K562 (cell line): Measurements from ENCODE around the gene DDX5. TPM values are rescaled to one million over a fixed set of nuclear protein-coding genes. Genes with fewer than 3 reads are reported as not detected.

Experiments
- ATF7 ChIP-seq: fragments of 450-650 bp; IDR thresholded peaks from 2 replicates; pipeline ENCODE4 v1.7.1; 2014; ENCODE audit warnings: mild to moderate bottlenecking, moderate library complexity
- CBFA2T2 ChIP-seq: fragments of 450-650 bp; conservative IDR thresholded peaks from 2 replicates; pipeline ENCODE4 v1.6.1; 2017; ENCODE audit warnings: mild to moderate bottlenecking
- ESRRB ChIP-seq: fragments of 250-450 bp; sonication (Bioruptor Pico); IDR thresholded peaks from 2 replicates; pipeline ENCODE4 v1.5.0; 2020; ENCODE audit warnings: mild to moderate bottlenecking, moderate library complexity, borderline replicate concordance
- GTF2A2 ChIP-seq: IDR thresholded peaks from 2 replicates; pipeline ENCODE4 v1.6.1; 2016; ENCODE audit warnings: mild to moderate bottlenecking, missing genetic modification characterization, missing compliant biosample characterization
- HDAC1 ChIP-seq, 2 experiments: fragments of 450-650 bp; IDR thresholded peaks; 2 replicates each; pipeline ENCODE4 v1.6.1; 2016 to 2017; ENCODE audit warnings: inconsistent platforms in 1 of 2, mild to moderate bottlenecking in 1 of 2, moderate library complexity in 1 of 2
- HDAC8 ChIP-seq: fragments of 450-650 bp; IDR thresholded peaks from 2 replicates; pipeline ENCODE4 v1.6.1; 2016; ENCODE audit warnings: mild to moderate bottlenecking, missing genetic modification characterization, moderate library complexity, missing compliant biosample characterization
- KDM4B ChIP-seq, 2 experiments: fragments of 450-650 bp in 1 of 2; sonication (generic) in 1 of 2; IDR thresholded peaks; 2 replicates each; pipeline ENCODE4 v1.6.1; 2016 to 2017; ENCODE audit warnings: borderline replicate concordance in 2 of 2, antibody characterized with exemption in 1 of 2, low read depth in 1 of 2, mild to moderate bottlenecking in 1 of 2
- NONO ChIP-seq, 2 experiments: fragments of 200-400 bp in 1 of 2; fragments of 450-650 bp in 1 of 2; formaldehyde crosslinking in 1 of 2; IDR thresholded peaks; 2 replicates each; pipeline ENCODE4 v1.6.1; 2017; ENCODE audit warnings: low read depth in 2 of 2, mild to moderate bottlenecking in 2 of 2, moderate library complexity in 2 of 2, low read length in 1 of 2
- PURB ChIP-seq: sonication (generic); formaldehyde crosslinking; IDR thresholded peaks from 2 replicates; pipeline ENCODE4 v1.9.0; 2021; ENCODE audit warnings: low read depth, mild to moderate bottlenecking, missing genetic modification reagents
- RBM14 ChIP-seq: fragments of 200-400 bp; formaldehyde crosslinking; IDR thresholded peaks from 2 replicates; pipeline ENCODE4 v1.6.1; 2018; ENCODE audit warnings: low read depth, mild to moderate bottlenecking, low read length, moderate library complexity, borderline replicate concordance; ENCODE audit not compliant: insufficient read depth
- SIRT6 ChIP-seq: IDR thresholded peaks from one replicate; pipeline ENCODE4 v1.6.1; 2012; ENCODE audit warnings: low read depth, mild to moderate bottlenecking, control low read depth, inconsistent platforms, low read length, moderate library complexity
- SREBF2 ChIP-seq: sonication (generic); formaldehyde crosslinking; IDR thresholded peaks from 2 replicates; pipeline ENCODE4 v1.4.0; 2020; ENCODE audit warnings: mild to moderate bottlenecking, missing genetic modification reagents
- TAF9B ChIP-seq: fragments of 450-650 bp; IDR thresholded peaks from 2 replicates; pipeline ENCODE4 v1.6.1; 2018; ENCODE audit warnings: mild to moderate bottlenecking; ENCODE audit not compliant: partially characterized antibody
- XRCC4 ChIP-seq: IDR thresholded peaks from one replicate; pipeline ENCODE4 v1.6.1; 2011; ENCODE audit not compliant: insufficient read depth, insufficient read length; ENCODE audit errors: extremely low read depth
- YBX1 ChIP-seq: fragments of 450-650 bp; IDR thresholded peaks from 2 replicates; pipeline ENCODE4 v1.7.1; 2016; ENCODE audit warnings: mild to moderate bottlenecking
- ZNF140 ChIP-seq: fragments of 250-450 bp; sonication (Bioruptor Pico); IDR thresholded peaks from 2 replicates; pipeline ENCODE4 v1.8.0; 2021; ENCODE audit warnings: moderate library complexity, mild to moderate bottlenecking, inconsistent platforms
- ZNF263 ChIP-seq: sonication (generic); formaldehyde crosslinking; IDR thresholded peaks from 2 replicates; pipeline ENCODE4 v1.8.0; 2022; ENCODE audit warnings: mild to moderate bottlenecking, missing genetic modification reagents, borderline replicate concordance
- ZNF436 ChIP-seq: fragments of 250-450, 450-650 bp; sonication (Bioruptor Pico); formaldehyde crosslinking; IDR thresholded peaks from 2 replicates; pipeline ENCODE4 v1.7.0; 2020; ENCODE audit warnings: mild to moderate bottlenecking
- ZNF445 ChIP-seq: fragments of 250-450 bp; sonication (Bioruptor Pico); IDR thresholded peaks from 2 replicates; pipeline ENCODE4 v1.4.0; 2020; ENCODE audit warnings: low read depth, mild to moderate bottlenecking, moderate library complexity
- ZNF707 ChIP-seq: fragments of 250-450 bp; sonication (Bioruptor Pico); conservative IDR thresholded peaks from 2 replicates; pipeline ENCODE4 v1.8.0; 2022; ENCODE audit warnings: inconsistent platforms, mild to moderate bottlenecking, moderate library complexity
- polyA plus RNA-seq, 8 experiments: library from polyadenylated mRNA; depleted of rRNA in 4 of 8; stranded (reverse) in 5 of 8; unstranded in 3 of 8; fragments of >200 nt; fragmentation: Nextera tagmentation in 2 of 8; fragmentation: Illumina TruSeq in 1 of 8; extraction: Ambion mirVana in 2 of 8; extraction: Trizol in 1 of 8; gene quantifications; 2 replicates each; pipeline versions ENCODE4 v1.2.1 to v1.2.3, GENCODE V29; 2011 to 2014; ENCODE audit warnings: inconsistent platforms in 1 of 8, missing spikeins in 1 of 8
- total RNA-seq, 7 experiments: library from RNA; depleted of rRNA in 6 of 7; stranded (reverse); fragments of >200 nt in 6 of 7; fragmentation: Illumina TruSeq in 2 of 7; extraction: Trizol in 2 of 7; gene quantifications; 2 replicates each; pipeline versions ENCODE4 v1.2.1 to v1.2.3, GENCODE V29; 2011 to 2021; ENCODE audit warnings: low replicate concordance in 1 of 7
- TF ChIP-seq, protein P1 (sequence below): fragments of 150-350 bp; conservative IDR thresholded peaks from 2 replicates; pipeline ENCODE4 v1.6.1; 2014; ENCODE audit warnings: low read length
- TF ChIP-seq, protein P2 (sequence below), 2 experiments: fragments of 450-650 bp; conservative IDR thresholded peaks; 2 replicates each; pipeline ENCODE4 v1.6.1; 2017; ENCODE audit warnings: mild to moderate bottlenecking in 2 of 2, moderate library complexity in 2 of 2
- TF ChIP-seq, protein P3 (sequence below): fragments of 450-650 bp; formaldehyde crosslinking; conservative IDR thresholded peaks from 2 replicates; pipeline ENCODE4 v1.4.0; 2022; ENCODE audit warnings: mild to moderate bottlenecking, missing genetic modification characterization

DDX5 gene
- total and polyA plus RNA-seq, 9 of the 15 experiments (the other 6 are each of a cell fraction or from before 2014, with no cell fraction given), result 306 to 1,639 (median 604) TPM

DNA sequence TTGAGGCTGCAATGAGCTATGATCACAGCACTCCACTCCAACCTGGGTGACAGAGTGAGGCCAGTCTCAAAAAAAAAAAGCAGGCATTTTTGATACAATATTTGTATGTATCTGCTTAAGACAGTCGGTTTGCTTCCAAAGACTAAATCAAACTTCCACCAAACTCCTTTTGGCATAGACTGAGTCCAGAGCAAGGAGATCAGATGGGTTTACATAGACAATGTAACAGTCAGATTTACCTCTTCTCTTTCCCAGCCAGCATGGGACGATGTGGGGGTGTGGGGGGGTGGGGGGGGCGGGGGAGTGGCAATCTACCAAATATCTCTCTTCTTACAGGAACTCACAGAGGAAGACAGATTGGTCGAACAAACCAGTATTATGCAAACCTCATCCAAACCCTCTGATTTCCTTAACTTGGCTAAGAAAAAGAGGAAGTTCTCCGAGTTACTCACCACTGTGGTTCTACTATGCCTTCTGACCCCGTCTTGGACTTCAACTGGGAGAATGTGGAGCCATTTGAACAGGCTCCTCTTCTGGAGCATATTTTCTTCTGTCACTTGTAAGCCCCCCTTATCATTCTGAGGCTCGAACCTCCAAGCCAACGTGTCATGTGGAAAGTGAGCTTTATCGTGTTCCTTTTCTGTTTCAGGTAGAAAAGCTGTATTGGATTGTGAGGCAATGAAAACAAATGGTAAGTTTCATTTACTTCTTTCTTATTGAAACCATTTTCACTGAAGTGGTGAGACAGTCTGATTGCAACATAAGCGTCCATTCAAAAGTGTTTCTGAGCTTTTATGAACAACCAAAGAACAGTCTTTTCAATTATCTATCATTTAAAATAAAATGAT, 57.2 kb downstream of the DDX5 start, which contains the start of gene MILR1 (continued):
- TF ChIP-seq, protein P1, sequence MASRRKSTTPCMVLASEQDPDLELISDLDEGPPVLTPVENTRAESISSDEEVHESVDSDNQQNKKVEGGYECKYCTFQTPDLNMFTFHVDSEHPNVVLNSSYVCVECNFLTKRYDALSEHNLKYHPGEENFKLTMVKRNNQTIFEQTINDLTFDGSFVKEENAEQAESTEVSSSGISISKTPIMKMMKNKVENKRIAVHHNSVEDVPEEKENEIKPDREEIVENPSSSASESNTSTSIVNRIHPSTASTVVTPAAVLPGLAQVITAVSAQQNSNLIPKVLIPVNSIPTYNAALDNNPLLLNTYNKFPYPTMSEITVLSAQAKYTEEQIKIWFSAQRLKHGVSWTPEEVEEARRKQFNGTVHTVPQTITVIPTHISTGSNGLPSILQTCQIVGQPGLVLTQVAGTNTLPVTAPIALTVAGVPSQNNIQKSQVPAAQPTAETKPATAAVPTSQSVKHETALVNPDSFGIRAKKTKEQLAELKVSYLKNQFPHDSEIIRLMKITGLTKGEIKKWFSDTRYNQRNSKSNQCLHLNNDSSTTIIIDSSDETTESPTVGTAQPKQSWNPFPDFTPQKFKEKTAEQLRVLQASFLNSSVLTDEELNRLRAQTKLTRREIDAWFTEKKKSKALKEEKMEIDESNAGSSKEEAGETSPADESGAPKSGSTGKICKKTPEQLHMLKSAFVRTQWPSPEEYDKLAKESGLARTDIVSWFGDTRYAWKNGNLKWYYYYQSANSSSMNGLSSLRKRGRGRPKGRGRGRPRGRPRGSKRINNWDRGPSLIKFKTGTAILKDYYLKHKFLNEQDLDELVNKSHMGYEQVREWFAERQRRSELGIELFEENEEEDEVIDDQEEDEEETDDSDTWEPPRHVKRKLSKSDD, result no peak
- TF ChIP-seq PURB (CRISPR knock-in tag), result no peak
- TF ChIP-seq, protein P2, sequence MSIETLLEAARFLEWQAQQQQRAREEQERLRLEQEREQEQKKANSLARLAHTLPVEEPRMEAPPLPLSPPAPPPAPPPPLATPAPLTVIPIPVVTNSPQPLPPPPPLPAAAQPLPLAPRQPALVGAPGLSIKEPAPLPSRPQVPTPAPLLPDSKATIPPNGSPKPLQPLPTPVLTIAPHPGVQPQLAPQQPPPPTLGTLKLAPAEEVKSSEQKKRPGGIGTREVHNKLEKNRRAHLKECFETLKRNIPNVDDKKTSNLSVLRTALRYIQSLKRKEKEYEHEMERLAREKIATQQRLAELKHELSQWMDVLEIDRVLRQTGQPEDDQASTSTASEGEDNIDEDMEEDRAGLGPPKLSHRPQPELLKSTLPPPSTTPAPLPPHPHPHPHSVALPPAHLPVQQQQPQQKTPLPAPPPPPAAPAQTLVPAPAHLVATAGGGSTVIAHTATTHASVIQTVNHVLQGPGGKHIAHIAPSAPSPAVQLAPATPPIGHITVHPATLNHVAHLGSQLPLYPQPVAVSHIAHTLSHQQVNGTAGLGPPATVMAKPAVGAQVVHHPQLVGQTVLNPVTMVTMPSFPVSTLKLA (conservative IDR thresholded peaks at IDR 0.05), result peak in 1 of 2 experiments; percentile 39; a peak in 1 of 4 replicates
- TF ChIP-seq, protein P3, sequence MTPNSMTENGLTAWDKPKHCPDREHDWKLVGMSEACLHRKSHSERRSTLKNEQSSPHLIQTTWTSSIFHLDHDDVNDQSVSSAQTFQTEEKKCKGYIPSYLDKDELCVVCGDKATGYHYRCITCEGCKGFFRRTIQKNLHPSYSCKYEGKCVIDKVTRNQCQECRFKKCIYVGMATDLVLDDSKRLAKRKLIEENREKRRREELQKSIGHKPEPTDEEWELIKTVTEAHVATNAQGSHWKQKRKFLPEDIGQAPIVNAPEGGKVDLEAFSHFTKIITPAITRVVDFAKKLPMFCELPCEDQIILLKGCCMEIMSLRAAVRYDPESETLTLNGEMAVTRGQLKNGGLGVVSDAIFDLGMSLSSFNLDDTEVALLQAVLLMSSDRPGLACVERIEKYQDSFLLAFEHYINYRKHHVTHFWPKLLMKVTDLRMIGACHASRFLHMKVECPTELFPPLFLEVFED, result no peak
- TF ChIP-seq GTF2A2 (tag), result no peak
- TF ChIP-seq YBX1, result no peak
- no peak for TF ChIP-seq KDM4B (IDR thresholded peaks at IDR 0.05; ENCODE audit: borderline replicate concordance in 2 of 2, low read depth in 1 of 2)
- no peak for TF ChIP-seq ZNF263
- TF ChIP-seq NONO (IDR thresholded peaks at IDR 0.05; ENCODE audit: low read depth in 2 of 2, low read length in 1 of 2), result no peak
- TF ChIP-seq SIRT6, result no peak
- TF ChIP-seq ZNF445 (CRISPR knock-in tag), result no peak
- TF ChIP-seq ATF7, result peak; percentile 64; the same call in 1 of the 2 replicates
- no peak for TF ChIP-seq ESRRB (CRISPR knock-in tag)
- TF ChIP-seq ZNF707, result no peak
- no peak for TF ChIP-seq XRCC4
- peak; percentile 44 for TF ChIP-seq TAF9B
- peak in 1 of 2 experiments; percentile 71; a peak in 1 of 4 replicates for TF ChIP-seq HDAC1 (IDR thresholded peaks at IDR 0.05)
- no peak for TF ChIP-seq ZNF436 (CRISPR knock-in tag)
- TF ChIP-seq SREBF2 (CRISPR knock-in tag), result no peak
- TF ChIP-seq RBM14, result no peak
- TF ChIP-seq CBFA2T2, result no peak
- TF ChIP-seq ZNF140 (CRISPR knock-in tag), result no peak
- TF ChIP-seq HDAC8, result no peak
